SK-N-SH treated with all-trans-retinoic acid at 6 μM for 48 hours (cell line): ENCODE data around the gene SCPEP1.

ENCODE experiments used
- ARNTL ChIP-seq: fragments of 450-650 bp; formaldehyde crosslinking; IDR thresholded peaks from 2 replicates; pipeline ENCODE4 v1.5.0; 2020; ENCODE audit warnings: low read depth, mild to moderate bottlenecking, moderate library complexity, borderline replicate concordance
- BACH2 ChIP-seq: fragments of 250-450 bp; sonication (Bioruptor Pico); IDR thresholded peaks from 2 replicates; pipeline ENCODE4 v1.9.0; 2021; ENCODE audit warnings: mild to moderate bottlenecking, borderline replicate concordance
- CSDC2 ChIP-seq: fragments of 250-450 bp; sonication (Bioruptor Pico); IDR thresholded peaks from 2 replicates; pipeline ENCODE4 v1.5.0; 2020; ENCODE audit warnings: mild to moderate bottlenecking, moderate library complexity
- ISL1 ChIP-seq: fragments of 250-450 bp; sonication (Bioruptor Pico); IDR thresholded peaks from 2 replicates; pipeline ENCODE4 v2.1.2; 2022; ENCODE audit warnings: mild to moderate bottlenecking, moderate library complexity
- PPARA ChIP-seq: fragments of 250-450 bp; sonication (Bioruptor Pico); IDR thresholded peaks from 2 replicates; pipeline ENCODE4 v1.5.0; 2020; ENCODE audit warnings: mild to moderate bottlenecking, borderline replicate concordance
- TCF4 ChIP-seq: fragments of 250-450 bp; sonication (Bioruptor Pico); IDR thresholded peaks from 2 replicates; pipeline ENCODE4 v1.8.0; 2021; ENCODE audit warnings: mild to moderate bottlenecking, moderate library complexity, borderline replicate concordance
- TOX ChIP-seq: fragments of 250-450 bp; sonication (Bioruptor Pico); IDR thresholded peaks from 2 replicates; pipeline ENCODE4 v1.8.0; 2021; ENCODE audit warnings: mild to moderate bottlenecking, moderate library complexity, borderline replicate concordance
- ZC3H10 ChIP-seq: fragments of 250-450 bp; sonication (Bioruptor Pico); IDR thresholded peaks from 2 replicates; pipeline ENCODE4 v1.5.1; 2021; ENCODE audit warnings: mild to moderate bottlenecking, moderate library complexity
- ZFP3 ChIP-seq: fragments of 250-450 bp; sonication (Bioruptor Pico); IDR thresholded peaks from 2 replicates; pipeline ENCODE4 v1.5.0; 2020; ENCODE audit warnings: mild to moderate bottlenecking, moderate library complexity
- ZFP30 ChIP-seq: fragments of 450-650 bp; formaldehyde crosslinking; IDR thresholded peaks from 2 replicates; pipeline ENCODE4 v1.5.0; 2022; ENCODE audit warnings: mild to moderate bottlenecking, moderate library complexity
- ZNF70 ChIP-seq: fragments of 450-650 bp; formaldehyde crosslinking; IDR thresholded peaks from 2 replicates; pipeline ENCODE4 v1.5.0; 2020; ENCODE audit warnings: mild to moderate bottlenecking, moderate library complexity
- TF ChIP-seq, protein P1 (sequence below): fragments of 250-450 bp; sonication (Bioruptor Pico); IDR thresholded peaks from 2 replicates; pipeline ENCODE4 v1.8.0; 2020; ENCODE audit warnings: mild to moderate bottlenecking, moderate library complexity, borderline replicate concordance
- TF ChIP-seq, protein P2 (sequence below): fragments of 250-450 bp; sonication (Bioruptor Pico); IDR thresholded peaks from 2 replicates; pipeline ENCODE4 v1.5.1; 2020; ENCODE audit warnings: low read depth, mild to moderate bottlenecking, moderate library complexity

DNA sequence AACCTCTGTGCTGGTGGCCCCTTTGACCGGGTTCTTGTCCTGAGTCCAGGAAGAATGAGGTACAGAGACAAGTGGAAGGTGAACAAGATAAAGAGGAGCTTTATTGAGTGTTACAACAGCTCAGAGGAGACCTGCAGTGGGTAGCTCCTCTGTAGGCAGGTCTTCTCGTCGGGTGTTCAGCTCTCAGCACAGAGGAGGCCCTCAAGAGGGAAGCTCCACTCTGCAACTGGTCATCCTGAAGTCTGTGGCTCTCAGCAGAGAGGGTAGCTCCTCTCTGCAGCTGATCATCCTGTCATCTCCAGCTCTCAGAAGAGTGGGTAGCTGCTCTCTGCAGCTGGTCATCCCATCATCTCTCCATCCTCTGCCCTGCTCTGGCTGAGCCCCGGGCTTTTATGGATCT lies 39.7 kb downstream of the SCPEP1 start:
- TF ChIP-seq TOX (CRISPR knock-in tag), result no peak
- TF ChIP-seq BACH2, result no peak
- no peak for TF ChIP-seq ZFP3
- TF ChIP-seq PPARA (CRISPR knock-in tag), result no peak
- TF ChIP-seq, protein P1, sequence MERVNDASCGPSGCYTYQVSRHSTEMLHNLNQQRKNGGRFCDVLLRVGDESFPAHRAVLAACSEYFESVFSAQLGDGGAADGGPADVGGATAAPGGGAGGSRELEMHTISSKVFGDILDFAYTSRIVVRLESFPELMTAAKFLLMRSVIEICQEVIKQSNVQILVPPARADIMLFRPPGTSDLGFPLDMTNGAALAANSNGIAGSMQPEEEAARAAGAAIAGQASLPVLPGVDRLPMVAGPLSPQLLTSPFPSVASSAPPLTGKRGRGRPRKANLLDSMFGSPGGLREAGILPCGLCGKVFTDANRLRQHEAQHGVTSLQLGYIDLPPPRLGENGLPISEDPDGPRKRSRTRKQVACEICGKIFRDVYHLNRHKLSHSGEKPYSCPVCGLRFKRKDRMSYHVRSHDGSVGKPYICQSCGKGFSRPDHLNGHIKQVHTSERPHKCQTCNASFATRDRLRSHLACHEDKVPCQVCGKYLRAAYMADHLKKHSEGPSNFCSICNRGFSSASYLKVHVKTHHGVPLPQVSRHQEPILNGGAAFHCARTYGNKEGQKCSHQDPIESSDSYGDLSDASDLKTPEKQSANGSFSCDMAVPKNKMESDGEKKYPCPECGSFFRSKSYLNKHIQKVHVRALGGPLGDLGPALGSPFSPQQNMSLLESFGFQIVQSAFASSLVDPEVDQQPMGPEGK (CRISPR knock-in tag), result no peak
- no peak for TF ChIP-seq CSDC2
- TF ChIP-seq ISL1 (CRISPR knock-in tag), result no peak
- no peak for TF ChIP-seq ZFP30 (CRISPR knock-in tag)
- no peak for TF ChIP-seq ZC3H10 (CRISPR knock-in tag)
- TF ChIP-seq ARNTL (CRISPR knock-in tag), result no peak
- TF ChIP-seq TCF4 (CRISPR knock-in tag), result no peak
- no peak for TF ChIP-seq ZNF70
- TF ChIP-seq, protein P2, sequence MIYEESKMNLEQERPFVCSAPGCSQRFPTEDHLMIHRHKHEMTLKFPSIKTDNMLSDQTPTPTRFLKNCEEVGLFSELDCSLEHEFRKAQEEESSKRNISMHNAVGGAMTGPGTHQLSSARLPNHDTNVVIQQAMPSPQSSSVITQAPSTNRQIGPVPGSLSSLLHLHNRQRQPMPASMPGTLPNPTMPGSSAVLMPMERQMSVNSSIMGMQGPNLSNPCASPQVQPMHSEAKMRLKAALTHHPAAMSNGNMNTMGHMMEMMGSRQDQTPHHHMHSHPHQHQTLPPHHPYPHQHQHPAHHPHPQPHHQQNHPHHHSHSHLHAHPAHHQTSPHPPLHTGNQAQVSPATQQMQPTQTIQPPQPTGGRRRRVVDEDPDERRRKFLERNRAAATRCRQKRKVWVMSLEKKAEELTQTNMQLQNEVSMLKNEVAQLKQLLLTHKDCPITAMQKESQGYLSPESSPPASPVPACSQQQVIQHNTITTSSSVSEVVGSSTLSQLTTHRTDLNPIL (CRISPR knock-in tag), result no peak
